Endothelial cell of umbilical vein (primary cell): ENCODE results near the gene THNSL1. TPM values are rescaled to one million over a fixed set of nuclear protein-coding genes. Genes with fewer than 3 reads are reported as not detected.

ENCODE experiments used
- BruUV-seq: library from RNA; stranded (reverse); fragments of 400-500 nt; replicated peaks from 2 replicates; lab custom pipeline; 2021; lab: Mats Ljungman, UMichigan
- CTCF ChIA-PET: fragments of 300-600, 350-600 bp; sonication (Branson Sonifier 250); formaldehyde crosslinking; loops from one replicate; lab custom pipeline; 2021; ENCODE audit warnings: antibody characterized with exemption, inconsistent platforms; lab: Charles Lee
- POLR2A ChIA-PET: fragments of 300-600, 350-600 bp; sonication (Branson Sonifier 250); formaldehyde crosslinking; loops from one replicate; lab custom pipeline; 2021; ENCODE audit warnings: antibody characterized with exemption, inconsistent platforms; lab: Charles Lee
- DNase-seq: peaks from one replicate; pipeline ENCODE4 v3.0.0-alpha.2; 2011; ENCODE audit warnings: low read depth, low spot score
- FAIRE-seq: peaks from 2 replicates; lab custom pipeline; 2011; peaks lifted over from hg19 to GRCh38; lab: Jason Lieb, UNC
- H2AFZ ChIP-seq: 2 replicates; pipeline ENCODE4 v1.6.0; 2012; ENCODE audit warnings: low read depth, low read length, control low read depth, inconsistent platforms
- H3K27ac ChIP-seq: 2 replicates; pipeline ENCODE4 v1.5.1; 2011; ENCODE audit warnings: low read depth, mild to moderate bottlenecking, control low read depth, low read length, moderate library complexity; ENCODE audit not compliant: insufficient read depth
- H3K27me3 ChIP-seq, 2 experiments: 2 replicates each; pipeline versions ENCODE4 v1.6.0 to v1.6.1; 2011; ENCODE audit warnings: low read length in 2 of 2, mixed read lengths in 1 of 2; ENCODE audit not compliant: control insufficient read depth in 2 of 2, insufficient read depth in 2 of 2
- H3K36me3 ChIP-seq, 2 experiments: 2 replicates in 1 of 2; 3 replicates in 1 of 2; pipeline ENCODE4 v1.5.1; 2011; ENCODE audit warnings: low read length in 2 of 2, mild to moderate bottlenecking in 1 of 2, moderate library complexity in 1 of 2; ENCODE audit not compliant: control insufficient read depth in 2 of 2, insufficient read depth in 2 of 2; ENCODE audit errors: extremely low read depth in 1 of 2
- H3K4me1 ChIP-seq: 3 replicates; pipeline ENCODE4 v1.5.1; 2011; ENCODE audit warnings: mild to moderate bottlenecking, low read length; ENCODE audit not compliant: control insufficient read depth, insufficient read depth; ENCODE audit errors: extremely low read depth
- H3K4me2 ChIP-seq: 2 replicates; pipeline ENCODE4 v1.6.1; 2011; ENCODE audit warnings: low read length, control low read depth, mixed read lengths; ENCODE audit not compliant: insufficient read depth
- H3K4me3 ChIP-seq, 3 experiments: fragments of 200-600 bp in 1 of 3; sonication (generic), shearing (Covaris generic) in 1 of 3; replicated peaks in 1 of 3; 2 replicates each; pipeline ENCODE4 v1.5.1; 2011 to 2016; ENCODE audit warnings: control low read depth in 3 of 3, low read length in 3 of 3, mild to moderate bottlenecking in 2 of 3, inconsistent platforms in 1 of 3, low read depth in 1 of 3, moderate library complexity in 1 of 3; ENCODE audit not compliant: insufficient read depth in 1 of 3
- H3K79me2 ChIP-seq: 2 replicates; pipeline ENCODE4 v1.6.0; 2012; ENCODE audit warnings: low read length, inconsistent platforms; ENCODE audit not compliant: control insufficient read depth, insufficient read depth
- H3K9ac ChIP-seq: replicated peaks from 2 replicates; pipeline ENCODE3; 2011; ENCODE audit warnings: low read length, control low read depth; ENCODE audit not compliant: insufficient read depth; ENCODE audit errors: extremely low read depth
- H3K9me1 ChIP-seq: replicated peaks from 3 replicates; pipeline ENCODE4 v1.6.0; 2011; ENCODE audit warnings: mild to moderate bottlenecking, low read length; ENCODE audit not compliant: control insufficient read depth, insufficient read depth; ENCODE audit errors: extremely low read depth
- H3K9me3 ChIP-seq: replicated peaks from 2 replicates; pipeline ENCODE4 v1.5.1; 2012; ENCODE audit warnings: low read length, inconsistent platforms; ENCODE audit not compliant: control insufficient read depth, insufficient read depth
- H4K20me1 ChIP-seq: replicated peaks from 2 replicates; pipeline ENCODE3; 2011; ENCODE audit warnings: mild to moderate bottlenecking, low read length; ENCODE audit not compliant: control insufficient read depth, insufficient read depth; ENCODE audit errors: extremely low read depth
- CTCF ChIP-seq, 2 donors: IDR thresholded peaks; 1 replicate in 1 of 2; 2 replicates in 1 of 2; pipeline ENCODE4 v1.5.1; 2011; ENCODE audit warnings: low read length in 2 of 2, mild to moderate bottlenecking in 2 of 2, moderate library complexity in 2 of 2, control low read depth in 1 of 2, inconsistent platforms in 1 of 2, low read depth in 1 of 2; ENCODE audit not compliant: insufficient read depth in 1 of 2; ENCODE audit errors: extremely low read depth in 1 of 2
- EZH2 ChIP-seq: IDR thresholded peaks from 2 replicates; pipeline ENCODE4 v1.6.1; 2012; ENCODE audit warnings: borderline replicate concordance, low read depth, mild to moderate bottlenecking, moderate library complexity, low read length, inconsistent platforms; ENCODE audit not compliant: severe bottlenecking
- FOS ChIP-seq: IDR thresholded peaks from 2 replicates; pipeline ENCODE4 v1.6.1; 2011; ENCODE audit warnings: mild to moderate bottlenecking, low read length, moderate library complexity, borderline replicate concordance; ENCODE audit not compliant: insufficient read depth
- GATA2 ChIP-seq: IDR thresholded peaks from 2 replicates; pipeline ENCODE4 v1.7.0; 2011; ENCODE audit warnings: low read depth, mild to moderate bottlenecking, moderate library complexity, mixed read lengths, low read length; ENCODE audit not compliant: insufficient read length, insufficient read depth
- JUN ChIP-seq: IDR thresholded peaks from 2 replicates; pipeline ENCODE4 v1.6.1; 2011; ENCODE audit warnings: borderline replicate concordance, low read depth; ENCODE audit not compliant: insufficient read length, insufficient read depth
- MAX ChIP-seq: IDR thresholded peaks from 2 replicates; pipeline ENCODE4 v1.6.1; 2011; ENCODE audit not compliant: insufficient read depth, insufficient read length
- MYC ChIP-seq: IDR thresholded peaks from one replicate; pipeline ENCODE4 v1.6.1; 2011; ENCODE audit warnings: mild to moderate bottlenecking, low read depth, low read length
- POLR2A ChIP-seq: IDR thresholded peaks from 2 replicates; pipeline ENCODE4 v1.6.1; 2012; ENCODE audit warnings: low read depth, mild to moderate bottlenecking, control low read depth, low read length
- POLR2AphosphoS5 ChIP-seq: IDR thresholded peaks from 2 replicates; pipeline ENCODE4 v1.6.1; 2012; ENCODE audit warnings: low read depth, mild to moderate bottlenecking, control low read depth, low read length, moderate library complexity; ENCODE audit not compliant: insufficient read depth
- dilution Hi-C: fragments of 300-500 bp; cut with MboI; formaldehyde crosslinking; loops from one replicate; pipeline ENCODE4 v1.15.0; 2019; ENCODE audit warnings: low sequenced_read_pairs; ENCODE audit not compliant: extremely low pct_ligation_motif_present
- intact Hi-C: fragments of 100-400 bp; cut with micrococcal nuclease; formaldehyde crosslinking; loops from one replicate; pipeline ENCODE4 v1.10.0; 2022
- polyA plus RNA-seq, 4 experiments: library from polyadenylated mRNA; depleted of rRNA in 3 of 4; stranded (reverse) in 3 of 4; unstranded in 1 of 4; fragments of >200 nt; gene quantifications; 2 replicates each; pipeline versions ENCODE4 v1.2.1 to v1.2.3, GENCODE V29; 2011 to 2012; ENCODE audit warnings: missing spikeins in 1 of 4
- total RNA-seq: library from RNA; stranded (reverse); gene quantifications from 2 replicates; pipeline ENCODE4 v1.2.3, GENCODE V29; 2021

Gene THNSL1
- total and polyA plus RNA-seq, 2 donors (not counting 3 experiments of a cell fraction or from before 2014, with no cell fraction given), result 0.52 to 2.1 TPM

GRCh38 chr10:24989867-24990266, 26.5 kb upstream of the THNSL1 start:
- H3K9ac ChIP-seq, result no peak overlapping the region
- DNase-seq, result peak; percentile 16
- TF ChIP-seq POLR2A, result no peak
- no peak for TF ChIP-seq MAX
- TF ChIP-seq POLR2AphosphoS5, result no peak
- no peaks in the 10 kb centered on the region for H4K20me1 ChIP-seq
- no peaks in the 10 kb centered on the region for H3K36me3 ChIP-seq
- no peaks in the 10 kb centered on the region for H3K9me1 ChIP-seq
- H3K27me3 ChIP-seq, result no peaks in the 10 kb centered on the region
- intact Hi-C loops (loop anchor here (1.0 kb wide), 4 partner anchors 91 to 373 kb away; no protein-coding TSS in a partner anchor), dilution Hi-C loops (no loop called here)
- ChIA-PET POLR2A (no interaction called here), CTCF (interaction anchor here (0.6 to 3.5 kb wide), 20 partner anchors 9 to 385 kb away, joined by 3 to 46 read pairs (median 4); partner anchors contain the start of gene ARHGAP21)
- no peak overlapping the region for H2AFZ ChIP-seq
- FAIRE-seq, result peak; percentile 57
- H3K4me1 ChIP-seq, result peaks cover 5% of the 10 kb centered on the region
- H3K4me2 ChIP-seq, result no peak overlapping the region
- H3K9me3 ChIP-seq, result no peaks in the 10 kb centered on the region
- H3K79me2 ChIP-seq, result no peaks in the 10 kb centered on the region
- H3K27ac ChIP-seq, result no peak overlapping the region
- H3K4me3 ChIP-seq, result no peak overlapping the region
- no TSS peak for BruUV-seq

GRCh38 chr10:24991298-24991697, 25.1 kb upstream of the THNSL1 start:
- DNase-seq, result no peak
- no peak overlapping the region for H3K4me3 ChIP-seq
- H3K9me1 ChIP-seq, result no peaks in the 10 kb centered on the region
- H3K9ac ChIP-seq, result no peak overlapping the region
- peaks cover 5% of the 10 kb centered on the region for H3K4me1 ChIP-seq
- no peaks in the 10 kb centered on the region for H3K36me3 ChIP-seq
- intact Hi-C loops (no loop called here), dilution Hi-C loops (no loop called here)
- BruUV-seq, result no TSS peak
- TF ChIP-seq FOS, result no peak
- TF ChIP-seq MAX, result no peak
- no peak for TF ChIP-seq MYC
- TF ChIP-seq JUN, result no peak
- no peak for TF ChIP-seq EZH2
- no peak for TF ChIP-seq CTCF (IDR thresholded peaks at IDR 0.05; ENCODE audit: extremely low read depth in 1 of 2, insufficient read depth in 1 of 2, low read depth in 1 of 2, low read length in 2 of 2)
- TF ChIP-seq POLR2A, result no peak
- TF ChIP-seq POLR2AphosphoS5, result no peak
- TF ChIP-seq GATA2, result no peak
- no peaks in the 10 kb centered on the region for H3K27me3 ChIP-seq
- H2AFZ ChIP-seq, result no peak overlapping the region
- no peaks in the 10 kb centered on the region for H3K9me3 ChIP-seq
- POLR2A ChIA-PET, result interaction anchor here (1.0 kb wide), 1 partner anchor 90 kb away, joined by 3 read pairs; no protein-coding TSS in a partner anchor
- no peaks in the 10 kb centered on the region for H4K20me1 ChIP-seq
- no peaks in the 10 kb centered on the region for H3K79me2 ChIP-seq
- H3K27ac ChIP-seq, result no peak overlapping the region
- no peak for FAIRE-seq
- H3K4me2 ChIP-seq, result no peak overlapping the region
- CTCF ChIA-PET, result interaction anchor here (1.0 to 3.5 kb wide), 2 partner anchors 348 to 374 kb away, joined by 4 to 46 read pairs; no protein-coding TSS in a partner anchor
